Neural cell (in vitro differentiated cells): ENCODE results near the gene LAMB2.

Experiments used
- CTCF ChIP-seq: fragments of 450-650 bp; IDR thresholded peaks from 2 replicates; pipeline ENCODE4 v1.5.1; 2014; ENCODE audit warnings: antibody characterized with exemption, mild to moderate bottlenecking, moderate library complexity; ENCODE audit not compliant: poor library complexity, severe bottlenecking
- EP300 ChIP-seq: fragments of 450-650 bp; conservative IDR thresholded peaks from 2 replicates; pipeline ENCODE4 v1.6.1; 2014; ENCODE audit warnings: antibody characterized with exemption, mild to moderate bottlenecking, moderate library complexity; ENCODE audit not compliant: poor library complexity, severe bottlenecking
- EZH2 ChIP-seq: fragments of 200-600, 300-800 bp; shearing (Covaris generic), sonication (generic); IDR thresholded peaks from 2 replicates; pipeline ENCODE4 v1.6.1; 2014; ENCODE audit warnings: antibody characterized with exemption, low read length, borderline replicate concordance, mild to moderate bottlenecking; ENCODE audit not compliant: insufficient read depth, poor library complexity, severe bottlenecking
- MXI1 ChIP-seq: fragments of 450-650 bp; conservative IDR thresholded peaks from 2 replicates; pipeline ENCODE4 v1.6.1; 2014; ENCODE audit warnings: antibody characterized with exemption, mild to moderate bottlenecking; ENCODE audit not compliant: poor library complexity, severe bottlenecking
- POLR2AphosphoS5 ChIP-seq: IDR thresholded peaks from 2 replicates; pipeline ENCODE4 v1.6.1; 2012
- RAD21 ChIP-seq: fragments of 450-650 bp; conservative IDR thresholded peaks from 2 replicates; pipeline ENCODE4 v1.6.1; 2014; ENCODE audit warnings: antibody characterized with exemption, mild to moderate bottlenecking, moderate library complexity
- REST ChIP-seq: IDR thresholded peaks from 2 replicates; pipeline ENCODE4 v1.6.1; 2012; ENCODE audit warnings: borderline replicate concordance
- SMC3 ChIP-seq: fragments of 450-650 bp; conservative IDR thresholded peaks from 2 replicates; pipeline ENCODE4 v1.6.1; 2014; ENCODE audit warnings: antibody characterized with exemption, mild to moderate bottlenecking, moderate library complexity; ENCODE audit not compliant: poor library complexity
- TAF1 ChIP-seq: IDR thresholded peaks from 2 replicates; pipeline ENCODE4 v1.6.1; 2012; ENCODE audit warnings: low read depth

- TF ChIP-seq REST (no peak), TAF1 (no peak), EZH2 (no peak), CTCF (no peak), EP300 (no peak), POLR2AphosphoS5 (no peak), RAD21 (no peak), MXI1 (no peak), SMC3 (no peak)
These were observed 47.3 kb upstream of the LAMB2 start for GRCh38 chr3:49180116-49180515.
